ENCODE data around the gene KIF3A.

Gene KIF3A

DNA sequence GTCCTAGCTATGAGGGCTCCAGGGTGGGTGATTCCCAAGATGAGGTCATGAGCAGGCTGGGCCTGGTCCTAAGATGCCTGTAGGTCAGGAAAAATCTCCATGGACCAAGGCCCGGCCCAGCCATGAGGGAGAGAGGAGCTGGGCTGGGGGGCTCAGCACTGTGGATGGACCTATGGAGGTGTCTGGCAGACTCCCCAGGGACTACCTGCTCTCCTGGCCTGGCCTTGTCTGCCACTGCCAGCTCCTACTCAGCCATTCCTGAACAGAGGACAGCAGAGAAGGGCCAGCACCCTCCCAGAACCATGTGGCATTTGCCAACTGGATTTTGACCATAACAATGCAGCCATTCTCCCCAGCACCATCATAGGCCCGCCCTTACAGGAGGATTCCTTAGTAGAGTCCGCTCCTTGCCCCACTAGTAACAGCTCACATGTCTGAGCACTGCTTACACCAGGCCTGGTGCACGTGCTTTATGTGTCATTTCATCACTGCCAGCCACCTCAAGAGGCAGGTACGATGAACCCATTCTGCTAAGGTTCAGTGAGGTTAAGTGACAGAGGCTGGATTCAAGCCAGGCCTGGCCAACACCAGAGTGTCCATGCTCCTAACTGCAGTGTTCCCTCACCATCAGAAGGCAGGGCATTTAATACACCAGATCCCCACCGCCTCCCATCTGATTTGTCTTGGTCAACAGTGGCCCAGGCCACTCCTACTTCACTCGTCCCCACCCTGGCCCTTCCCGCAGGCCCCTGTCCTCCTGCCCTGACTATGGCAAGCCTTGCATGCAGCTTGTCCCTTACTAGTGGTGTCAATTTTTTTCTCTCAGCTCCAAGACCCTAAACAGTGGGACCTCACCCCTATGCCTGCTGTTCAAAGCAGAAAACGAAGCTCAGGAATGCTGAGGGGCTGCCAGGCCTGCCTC, 78.7 kb downstream of the KIF3A start:
- no peak for DNase-seq (ENCODE audit: extremely low read depth, low read depth)
- TF ChIP-seq, protein P1, sequence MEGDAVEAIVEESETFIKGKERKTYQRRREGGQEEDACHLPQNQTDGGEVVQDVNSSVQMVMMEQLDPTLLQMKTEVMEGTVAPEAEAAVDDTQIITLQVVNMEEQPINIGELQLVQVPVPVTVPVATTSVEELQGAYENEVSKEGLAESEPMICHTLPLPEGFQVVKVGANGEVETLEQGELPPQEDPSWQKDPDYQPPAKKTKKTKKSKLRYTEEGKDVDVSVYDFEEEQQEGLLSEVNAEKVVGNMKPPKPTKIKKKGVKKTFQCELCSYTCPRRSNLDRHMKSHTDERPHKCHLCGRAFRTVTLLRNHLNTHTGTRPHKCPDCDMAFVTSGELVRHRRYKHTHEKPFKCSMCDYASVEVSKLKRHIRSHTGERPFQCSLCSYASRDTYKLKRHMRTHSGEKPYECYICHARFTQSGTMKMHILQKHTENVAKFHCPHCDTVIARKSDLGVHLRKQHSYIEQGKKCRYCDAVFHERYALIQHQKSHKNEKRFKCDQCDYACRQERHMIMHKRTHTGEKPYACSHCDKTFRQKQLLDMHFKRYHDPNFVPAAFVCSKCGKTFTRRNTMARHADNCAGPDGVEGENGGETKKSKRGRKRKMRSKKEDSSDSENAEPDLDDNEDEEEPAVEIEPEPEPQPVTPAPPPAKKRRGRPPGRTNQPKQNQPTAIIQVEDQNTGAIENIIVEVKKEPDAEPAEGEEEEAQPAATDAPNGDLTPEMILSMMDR (IDR thresholded peaks at IDR 0.05; ENCODE audit: low read depth, low read length) = no peak

DNA sequence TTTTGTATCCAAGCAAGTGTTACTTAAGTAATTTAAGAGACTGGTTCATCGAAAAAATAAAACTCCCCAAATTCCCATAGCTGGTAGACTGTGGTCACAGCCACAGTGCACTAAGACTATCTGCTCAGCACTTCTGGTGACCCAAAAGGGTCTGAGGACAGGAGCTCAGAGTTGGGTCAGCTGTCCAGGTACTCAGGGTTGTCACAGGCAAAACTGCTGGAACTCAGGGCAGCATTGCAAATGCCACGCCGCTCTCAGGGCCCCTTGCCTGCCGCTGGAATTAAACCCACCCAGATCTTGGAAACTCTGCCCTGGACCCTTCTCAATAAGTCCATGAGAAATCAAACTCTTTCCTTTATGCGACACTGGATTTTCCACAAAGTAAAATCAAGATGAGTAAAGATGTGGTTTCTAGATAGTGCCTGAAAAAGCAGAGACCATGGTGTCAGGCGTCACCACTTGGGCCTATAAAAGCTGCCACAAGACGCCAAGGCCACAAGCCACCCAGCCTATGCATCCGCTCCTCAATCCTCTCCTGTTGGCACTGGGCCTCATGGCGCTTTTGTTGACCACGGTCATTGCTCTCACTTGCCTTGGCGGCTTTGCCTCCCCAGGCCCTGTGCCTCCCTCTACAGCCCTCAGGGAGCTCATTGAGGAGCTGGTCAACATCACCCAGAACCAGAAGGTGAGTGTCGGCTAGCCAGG, 79.5 kb downstream of the KIF3A start, which contains the start of gene IL13:
TSS of gene IL13 (plus strand) at position 498 of the 705 bp plus-strand sequence. CDS start at position 512, 14 bp downstream.
- no peak for DNase-seq (ENCODE audit: extremely low read depth, low read depth)
- TF ChIP-seq, protein P1 (IDR thresholded peaks at IDR 0.05; ENCODE audit: low read depth, low read length) = no peak

DNA sequence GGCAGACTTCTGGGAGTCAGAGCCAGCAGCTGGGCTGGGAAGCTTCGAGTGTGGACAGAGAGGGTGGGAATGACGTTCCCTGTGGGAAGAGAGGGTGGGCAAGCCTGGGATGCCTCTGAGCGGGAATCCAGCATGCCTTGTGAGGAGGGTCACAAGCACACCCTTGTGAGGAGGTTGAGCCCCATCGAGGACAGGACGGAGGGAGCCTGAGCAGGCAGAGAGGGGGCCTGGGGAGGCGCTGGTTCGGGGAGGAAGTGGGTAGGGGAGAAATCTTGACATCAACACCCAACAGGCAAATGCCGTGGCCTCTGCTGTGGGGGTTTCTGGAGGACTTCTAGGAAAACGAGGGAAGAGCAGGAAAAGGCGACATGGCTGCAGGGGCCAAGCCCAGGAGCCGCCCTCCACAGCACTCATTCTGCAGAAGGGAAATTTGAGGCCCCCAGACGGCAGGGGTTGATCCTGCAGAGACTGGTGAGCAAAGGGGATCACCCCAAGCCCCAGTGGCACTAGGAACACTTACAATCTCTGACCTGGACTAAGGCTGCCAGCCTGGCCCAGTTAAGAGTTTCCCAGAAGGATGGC, 80.5 kb downstream of the KIF3A start:
- TF ChIP-seq, protein P1 (IDR thresholded peaks at IDR 0.05; ENCODE audit: low read depth, low read length) = no peak
- no peak for DNase-seq (ENCODE audit: extremely low read depth, low read depth)

DNA sequence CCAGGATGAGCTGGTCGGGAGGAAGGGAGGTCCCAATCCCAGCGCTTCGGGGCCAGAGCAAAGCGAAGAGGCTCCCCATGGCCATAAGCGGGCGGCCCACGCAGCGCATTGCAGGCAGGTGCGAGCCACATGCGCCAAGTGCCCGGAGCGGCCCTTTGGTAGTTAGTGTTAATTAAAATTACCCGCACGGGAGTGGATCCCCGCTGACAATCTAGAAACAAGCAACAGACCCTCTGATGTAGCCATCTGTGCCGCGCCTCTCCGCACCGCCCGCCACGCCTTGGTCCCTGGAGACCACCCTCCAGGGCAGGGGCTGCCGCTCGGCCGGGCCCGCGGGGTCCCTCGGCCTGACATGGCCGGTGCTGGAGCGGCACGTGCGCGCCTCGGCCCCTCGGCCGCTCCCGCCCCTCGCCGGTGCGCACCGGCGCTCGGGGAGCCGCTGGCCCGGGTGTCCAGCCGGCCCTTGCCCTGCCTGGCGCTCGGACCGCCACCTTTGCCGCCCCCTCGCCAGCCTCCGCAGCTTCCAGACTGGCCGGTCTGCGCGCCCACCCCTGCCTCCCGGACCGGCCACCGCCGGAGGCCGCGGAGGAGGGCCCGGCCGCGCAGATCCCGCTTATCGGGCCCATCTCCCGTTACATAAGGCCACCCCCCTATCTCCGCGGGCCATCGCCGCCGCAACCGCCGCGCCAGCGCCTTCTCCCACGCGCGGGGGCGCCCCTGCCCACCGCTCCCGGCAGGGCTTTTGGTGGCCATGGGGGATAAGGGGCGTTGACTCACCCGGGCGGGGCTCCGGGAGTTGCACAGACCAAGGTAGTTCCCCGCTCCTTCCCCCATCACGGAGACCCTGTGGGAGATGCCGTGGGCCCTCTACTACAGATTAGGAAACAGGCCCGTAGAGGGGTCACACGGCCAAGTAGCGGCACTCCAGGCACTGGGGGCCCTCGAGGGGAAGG, 81.2 kb downstream of the KIF3A start:
- DNase-seq (ENCODE audit: extremely low read depth, low read depth) = no peak
- TF ChIP-seq, protein P1 (IDR thresholded peaks at IDR 0.05; ENCODE audit: low read depth, low read length) = peak; percentile 19

DNA sequence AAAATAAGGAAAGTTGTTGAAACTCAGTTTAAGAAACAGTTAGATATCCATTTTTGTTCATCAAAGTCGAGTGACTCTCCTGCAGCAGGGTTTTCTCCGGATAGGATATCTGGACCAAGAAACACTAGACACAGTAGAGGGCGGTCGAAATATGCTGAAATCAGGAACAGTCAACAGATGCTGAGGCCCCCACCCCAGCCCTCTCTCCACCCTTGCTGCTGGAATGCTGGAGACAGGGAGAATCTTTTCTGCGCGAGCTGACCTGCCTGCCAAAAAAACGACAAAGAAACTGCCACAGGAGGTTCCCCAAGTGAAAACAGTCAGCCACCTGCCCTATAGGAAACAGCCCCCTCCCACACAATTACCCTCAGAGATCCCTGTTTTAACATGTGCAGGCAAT, 83.6 kb downstream of the KIF3A start:
- DNase-seq (ENCODE audit: extremely low read depth, low read depth) = no peak
- TF ChIP-seq, protein P1 (IDR thresholded peaks at IDR 0.05; ENCODE audit: low read depth, low read length) = no peak; the same call in 1 of the 2 replicates

DNA sequence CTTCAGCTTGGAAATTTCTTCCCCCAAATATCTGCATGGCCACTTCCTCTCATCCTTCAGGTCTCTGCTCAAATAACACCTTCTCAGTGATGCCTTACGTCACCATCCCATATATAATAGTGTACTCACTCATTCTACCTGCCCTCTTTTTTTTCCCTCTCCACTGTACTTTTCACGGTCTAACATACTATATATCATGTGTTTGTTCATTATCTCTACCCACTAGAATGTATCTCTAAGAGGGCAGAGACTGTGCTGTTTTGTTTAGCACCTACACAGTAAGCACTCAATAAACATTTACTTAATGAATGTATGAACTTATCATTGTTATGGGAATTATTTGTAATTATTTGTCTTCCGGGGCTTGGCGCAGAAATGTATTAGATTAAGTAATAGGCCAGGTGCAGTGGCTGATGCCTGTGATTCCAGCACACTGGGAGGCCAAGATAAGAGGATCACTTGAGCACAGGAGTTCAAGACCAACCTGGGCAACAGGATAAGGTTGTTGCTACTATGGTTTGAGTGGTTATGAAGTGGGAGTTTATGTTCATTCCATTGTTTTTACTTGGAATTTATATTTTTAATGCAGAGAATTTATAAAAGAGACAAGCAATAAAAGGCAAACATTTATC, 85.4 kb downstream of the KIF3A start:
- TF ChIP-seq, protein P1 (IDR thresholded peaks at IDR 0.05; ENCODE audit: low read depth, low read length) = no peak
- DNase-seq (ENCODE audit: extremely low read depth, low read depth) = no peak

Measured in AG09319 (cell line).